Measurements from ENCODE around the gene SUSD1.

- no peak for TF ChIP-seq CTCF (tag by site-specific recombination; IDR thresholded peaks at IDR 0.05)
- no peak for TF ChIP-seq ZNF558 (tag by site-specific recombination; IDR thresholded peaks at IDR 0.05)
- no peak for TF ChIP-seq ZBTB21 (tag by site-specific recombination; IDR thresholded peaks at IDR 0.05)
- TF ChIP-seq ZNF274 (IDR thresholded peaks at IDR 0.05; ENCODE audit: low read length): no peak
- no peak for TF ChIP-seq ZNF274 (tag by site-specific recombination; IDR thresholded peaks at IDR 0.05; ENCODE audit: borderline replicate concordance)
- TF ChIP-seq ZNF621 (tag by site-specific recombination; IDR thresholded peaks at IDR 0.05): no peak
- no peak for TF ChIP-seq ZNF18 (tag by site-specific recombination; IDR thresholded peaks at IDR 0.05)
Observed at GRCh38 chr9:111992523-111992922, 182.6 kb downstream of the SUSD1 start.

Measured in HEK293 (cell line).